Spleen (tissue), 7 donors: Measurements from ENCODE around the gene LRCH1.

Source experiments
- CTCF ChIP-seq, 11 experiments: fragments of 200-600 bp in 7 of 11; fragments of 450-650 bp in 4 of 11; sonication (generic) in 4 of 11; IDR thresholded peaks in 8 of 11; conservative IDR thresholded peaks in 3 of 11; 1 replicate in 7 of 11; 2 replicates in 4 of 11; pipeline versions ENCODE4 v1.4.0 to v1.8.0; 2016 to 2021; ENCODE audit warnings: antibody characterized with exemption in 11 of 11, inconsistent platforms in 4 of 11, mild to moderate bottlenecking in 1 of 11
- POLR2A ChIP-seq, 3 donors: fragments of 450-650 bp; IDR thresholded peaks; one replicate each; pipeline ENCODE4 v1.5.1; 2017; ENCODE audit warnings: antibody characterized with exemption in 3 of 3, mild to moderate bottlenecking in 1 of 3
- POLR2AphosphoS5 ChIP-seq, 3 donors: sonication (generic); formaldehyde crosslinking; IDR thresholded peaks; one replicate each; pipeline ENCODE4 v1.5.1; 2017; ENCODE audit warnings: antibody characterized with exemption in 3 of 3
- donor health status: DM: no; HTN: no; CAD: no; lungs with moderate emphysema.
- donor health status: DM: no; HTN: no; CAD: no.
- donor health status: DM: no; HTN: no; CAD: no.

GRCh38 chr13:46526100-46526735 is 26.8 kb upstream of the LRCH1 start:
- TF ChIP-seq CTCF (IDR thresholded peaks at IDR 0.05 in 8 of 11, conservative IDR thresholded peaks at IDR 0.05 in 3 of 11) (no peak), POLR2AphosphoS5 (IDR thresholded peaks at IDR 0.05) (no peak), POLR2A (IDR thresholded peaks at IDR 0.05) (no peak)
